Activated CD8-positive, alpha-beta memory T cell treated with anti-CD3 and anti-CD28 coated beads for 36 hours (primary cell): ENCODE results near the gene C3orf22. TPM values are rescaled to one million over a fixed set of nuclear protein-coding genes. Genes with fewer than 3 reads are reported as not detected.

Source experiments
- CTCF ChIA-PET: fragments of 350-600 bp; sonication (Branson Sonifier 250); formaldehyde crosslinking; loops from one replicate; lab custom pipeline; 2021; ENCODE audit warnings: antibody characterized with exemption; lab: Charles Lee
- POLR2A ChIA-PET: fragments of 350-600 bp; sonication (Branson Sonifier 250); formaldehyde crosslinking; loops from one replicate; lab custom pipeline; 2021; ENCODE audit warnings: antibody characterized with exemption; lab: Charles Lee
- total RNA-seq, 2 experiments: library from RNA; stranded (reverse); gene quantifications; one replicate each; pipeline ENCODE4 v1.2.3, GENCODE V29; 2021

Gene C3orf22
- total RNA-seq, 2 experiments from 2014 or later: not detected

DNA sequence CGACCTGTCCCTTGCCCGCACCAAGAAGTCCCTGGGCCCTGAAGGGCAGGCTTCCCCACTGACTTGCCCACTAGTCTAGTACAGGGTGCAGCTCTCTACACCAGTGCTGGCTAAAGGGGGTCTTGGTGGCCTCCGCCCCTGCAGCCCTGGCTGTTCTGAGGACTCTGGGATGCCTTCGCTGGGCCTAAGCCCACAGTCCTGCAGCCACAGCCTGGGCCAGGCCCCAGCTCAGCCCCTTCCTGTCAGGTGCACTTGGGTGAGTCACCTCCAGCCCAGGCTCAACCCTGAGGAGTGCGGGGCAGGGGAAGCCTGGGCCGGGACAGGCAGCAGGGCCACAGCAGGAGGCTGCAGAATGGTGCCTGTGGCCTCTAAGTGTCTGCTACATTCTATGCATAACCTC lies 971 bp downstream of the C3orf22 start:
- CTCF ChIA-PET: no interaction called here
- POLR2A ChIA-PET: no interaction called here

DNA sequence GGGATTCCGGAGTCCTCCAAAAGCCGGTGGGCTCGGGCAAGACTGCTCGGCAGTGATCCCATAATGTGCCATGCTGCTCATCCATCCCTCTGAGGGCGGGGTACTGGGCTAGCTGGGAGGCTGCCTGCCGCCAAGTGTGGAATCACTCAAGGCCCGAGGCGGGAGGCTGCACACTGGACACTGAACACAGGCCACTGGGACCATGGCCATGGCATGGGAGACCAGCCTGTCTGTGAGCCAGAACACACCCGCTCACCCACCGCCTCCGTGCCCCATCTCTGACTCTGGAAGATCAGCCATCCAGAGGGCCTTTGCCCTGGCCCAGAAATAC lies 1.4 kb downstream of the C3orf22 start:
- POLR2A ChIA-PET: no interaction called here
- CTCF ChIA-PET: no interaction called here

DNA sequence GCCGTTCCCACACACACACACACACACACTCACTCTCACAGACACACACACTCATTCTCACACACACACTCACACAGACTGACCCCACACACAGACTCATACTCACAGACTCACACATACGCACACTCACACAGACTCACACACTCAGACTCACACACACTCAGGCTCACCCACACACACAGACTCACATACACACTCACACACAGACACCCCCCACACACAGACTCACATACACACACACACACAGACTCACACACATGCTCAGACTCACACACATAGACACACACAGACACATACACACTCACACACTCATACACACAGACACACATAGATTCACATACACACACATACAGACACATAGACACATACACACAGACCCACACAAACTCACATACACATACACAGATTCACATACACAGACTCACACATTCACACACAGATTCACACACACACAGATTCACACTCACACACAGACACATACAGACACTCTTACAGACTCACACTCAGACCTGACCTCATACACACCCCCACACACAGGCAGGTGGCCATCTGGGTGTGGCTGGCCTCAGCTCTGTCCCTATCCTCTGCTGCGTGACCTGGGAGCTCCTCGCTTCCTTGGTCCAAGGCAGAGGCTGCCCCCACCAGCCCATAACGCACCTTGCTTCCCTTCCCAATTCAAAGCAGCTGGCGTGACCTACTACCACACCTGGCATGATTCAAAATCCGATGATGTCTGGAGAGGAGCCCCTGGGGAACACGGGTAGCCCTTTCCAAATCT lies 1.9 kb downstream of the C3orf22 start:
- POLR2A ChIA-PET: no interaction called here
- CTCF ChIA-PET: no interaction called here

DNA sequence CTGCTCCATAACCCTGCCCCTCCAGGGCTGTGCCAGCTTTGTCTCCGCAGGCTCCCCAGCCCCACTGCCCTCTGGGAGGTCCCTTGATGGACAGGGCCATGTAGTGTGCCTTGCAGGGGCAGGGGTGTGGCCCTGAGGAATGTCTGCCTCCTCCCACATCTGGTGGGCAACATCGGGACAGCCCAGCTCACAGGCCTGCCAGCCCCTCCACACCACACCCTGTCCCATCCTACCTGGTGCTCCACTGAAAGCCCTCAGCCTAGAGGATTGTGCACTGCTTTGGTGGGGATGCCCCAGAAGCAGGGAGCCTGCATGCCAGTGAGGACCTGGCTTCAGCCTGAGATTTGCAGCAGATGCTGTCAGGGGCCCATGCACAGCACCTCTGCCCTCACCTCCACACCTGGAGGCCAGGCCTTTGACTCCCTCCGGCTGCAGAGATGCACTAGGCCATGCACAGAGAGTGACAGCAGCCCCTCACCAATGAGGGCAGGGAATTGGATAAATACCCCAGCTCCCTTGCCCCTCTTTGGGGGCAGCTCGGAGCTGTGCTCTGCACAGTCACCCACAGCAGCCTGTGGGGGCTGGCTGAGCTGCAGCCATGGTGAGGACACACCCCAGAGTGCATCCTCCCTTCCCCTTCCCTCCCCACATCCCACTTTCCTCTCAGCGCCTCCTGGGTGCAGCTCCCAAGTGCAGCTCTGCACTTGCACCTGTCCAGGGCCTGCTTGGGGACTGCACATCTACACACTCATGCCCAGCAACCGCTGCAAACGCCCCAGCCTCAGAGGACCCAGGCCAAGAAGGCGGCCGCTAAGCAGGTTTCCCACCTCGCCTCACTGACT lies 2.7 kb downstream of the C3orf22 start:
- ChIA-PET POLR2A (no interaction called here), CTCF (no interaction called here)

DNA sequence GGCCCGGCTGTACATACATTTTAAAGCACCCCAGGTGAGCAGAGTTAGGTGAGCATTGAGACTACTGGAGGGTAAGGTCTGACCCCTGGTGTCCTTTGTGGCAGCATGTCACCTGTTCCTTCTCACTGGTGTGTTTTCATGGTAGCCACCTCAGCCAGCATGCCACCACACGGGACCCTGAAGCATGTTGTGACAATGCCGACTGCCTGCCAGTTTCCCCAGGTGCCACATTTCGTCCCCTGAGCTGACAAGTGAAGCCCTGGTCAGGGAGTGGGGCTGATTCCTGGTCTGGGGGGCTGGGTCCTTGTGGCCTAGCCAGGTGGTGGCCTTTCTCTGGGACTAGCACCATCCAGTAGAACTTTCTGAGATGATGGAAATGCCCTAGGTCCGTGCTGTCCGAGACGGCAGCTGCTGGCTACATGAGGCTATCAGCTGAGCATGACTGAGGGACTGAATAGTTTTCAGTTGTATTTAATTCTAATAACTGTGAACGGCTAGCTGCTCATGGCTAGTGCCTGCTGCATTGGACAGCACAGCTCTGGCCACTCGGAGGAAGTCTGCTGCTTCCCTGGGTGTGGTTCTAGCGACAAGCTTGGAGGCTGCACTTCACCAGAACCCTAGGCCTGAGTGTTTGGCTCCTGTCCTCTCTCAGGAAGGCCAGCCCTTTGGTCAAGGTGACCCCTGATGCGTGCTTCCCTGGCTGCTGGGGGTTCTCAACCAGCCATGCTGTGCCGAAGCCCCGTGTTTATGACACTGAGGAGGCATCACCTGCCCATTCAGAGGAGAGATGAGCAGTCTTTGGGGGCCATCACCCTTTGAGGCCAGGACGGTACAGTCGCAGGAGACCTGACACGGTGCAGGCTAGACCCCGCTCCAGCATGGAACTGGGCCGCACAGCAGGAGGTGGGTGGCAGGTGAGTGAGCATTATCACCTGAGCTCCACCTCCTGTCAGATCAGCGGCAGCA lies 3.9 kb downstream of the C3orf22 start:
- ChIA-PET CTCF (no interaction called here), POLR2A (no interaction called here)

DNA sequence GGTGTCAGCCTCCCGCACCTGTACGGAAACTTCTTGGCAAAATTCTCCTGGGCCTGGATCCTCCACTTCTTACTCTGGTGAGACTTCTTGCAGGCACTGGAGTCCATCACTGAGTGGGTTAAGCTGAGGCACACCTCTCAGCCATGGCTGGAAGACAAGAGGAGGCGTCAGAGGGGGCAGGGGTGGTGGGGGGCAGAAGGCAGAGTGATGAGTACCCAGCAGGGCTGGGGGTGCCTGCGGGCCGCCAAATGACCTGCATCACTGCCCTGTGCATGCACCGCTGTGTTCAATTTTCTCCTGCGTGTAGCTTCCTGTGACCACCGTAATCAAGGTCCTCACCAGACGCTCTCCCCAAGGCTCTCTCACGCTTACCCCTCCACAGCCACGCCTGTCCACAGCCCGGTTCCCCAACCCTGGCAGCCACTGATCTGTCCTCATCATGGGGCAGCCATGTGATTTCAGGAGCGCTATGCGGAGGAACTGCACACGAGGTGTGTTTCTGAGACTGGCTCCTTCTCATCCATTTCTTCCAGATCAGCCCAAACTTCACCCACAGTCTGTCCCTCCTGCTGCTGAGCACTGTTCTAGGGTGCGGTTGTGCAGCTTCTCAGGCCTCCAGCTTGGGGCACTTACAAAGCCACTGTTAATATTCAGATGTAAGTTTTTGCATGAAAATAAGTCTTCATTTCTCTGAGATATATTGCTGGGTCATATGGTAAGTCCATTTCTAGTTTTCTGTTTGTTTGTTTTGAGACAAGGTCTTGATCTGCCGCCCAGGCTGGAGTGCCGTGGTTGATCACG lies 5.2 kb downstream of the C3orf22 start:
- POLR2A ChIA-PET: no interaction called here

DNA sequence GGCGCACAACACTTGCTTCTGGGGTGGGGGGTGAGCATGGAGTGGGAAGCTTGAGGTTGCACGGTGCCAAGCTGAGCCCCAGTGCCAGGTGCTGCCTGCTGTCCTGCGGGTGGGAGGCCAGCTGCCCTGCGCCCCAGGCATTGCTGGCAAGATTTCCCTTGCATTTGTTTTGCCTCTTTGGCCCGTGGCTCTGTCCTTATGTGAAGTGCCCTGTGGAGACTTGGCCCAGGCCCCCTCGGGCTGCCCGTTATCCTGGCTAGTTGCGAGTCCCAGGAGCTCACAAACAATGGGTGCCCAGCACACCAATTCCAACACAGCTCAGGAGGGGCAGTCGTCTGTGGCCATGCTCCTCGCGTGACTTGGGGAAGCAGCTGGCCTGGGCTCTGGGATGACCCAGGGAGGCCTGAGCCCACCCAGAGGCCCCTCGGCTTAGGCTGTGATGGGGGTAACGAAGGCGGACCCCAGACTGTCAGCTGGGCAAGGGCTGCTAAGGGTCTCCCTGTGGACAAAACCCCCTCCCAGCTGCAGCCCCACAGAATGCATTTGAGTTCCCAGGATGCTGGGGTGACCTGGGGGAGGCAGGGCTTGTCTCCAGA lies 5.9 kb downstream of the C3orf22 start:
- ChIA-PET POLR2A (no interaction called here), CTCF (no interaction called here)

More for the DNA sequence above, 5.2 kb downstream of the C3orf22 start:
- CTCF ChIA-PET: no interaction called here

DNA sequence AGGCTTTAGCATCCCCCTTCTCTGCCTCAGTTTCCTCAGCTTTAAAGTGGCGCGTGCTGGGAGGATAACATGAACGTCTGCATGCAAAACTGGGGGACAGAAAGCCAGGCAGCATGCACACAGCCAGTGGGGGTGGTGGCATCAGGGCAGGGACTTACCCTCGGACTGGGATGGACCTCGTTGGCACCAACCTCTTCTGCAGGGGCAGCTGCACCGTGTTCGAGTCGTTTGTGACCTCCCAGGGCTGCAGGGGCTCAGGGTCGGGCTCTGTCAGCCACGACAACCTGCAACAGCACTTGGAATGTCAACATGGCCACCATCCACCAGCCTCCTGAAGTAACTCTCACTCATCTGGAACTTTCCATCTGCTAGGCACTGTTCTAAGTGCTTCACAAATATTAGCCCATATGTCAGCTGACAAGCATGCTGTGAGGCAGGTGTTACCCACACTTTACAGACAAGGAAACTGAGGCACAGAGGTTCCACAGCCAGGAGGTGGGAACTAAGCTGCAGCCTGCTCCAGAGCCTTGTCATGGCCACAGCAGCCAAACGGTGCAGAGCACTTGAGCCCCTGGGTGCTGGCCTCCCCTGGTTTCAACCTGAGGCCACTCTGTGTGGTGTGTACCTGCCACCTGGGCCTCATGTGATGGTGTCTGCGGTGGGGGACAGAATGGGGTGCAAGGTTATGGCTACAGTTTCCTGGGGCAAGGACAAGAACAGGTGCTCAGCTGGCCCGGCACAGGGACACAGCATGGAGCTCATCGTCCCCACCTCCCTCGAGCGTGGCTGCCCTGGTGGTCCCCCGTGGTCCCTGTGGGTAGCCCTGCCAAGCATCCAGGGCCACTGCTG lies 6.7 kb downstream of the C3orf22 start:
- POLR2A ChIA-PET: no interaction called here
- CTCF ChIA-PET: no interaction called here

DNA sequence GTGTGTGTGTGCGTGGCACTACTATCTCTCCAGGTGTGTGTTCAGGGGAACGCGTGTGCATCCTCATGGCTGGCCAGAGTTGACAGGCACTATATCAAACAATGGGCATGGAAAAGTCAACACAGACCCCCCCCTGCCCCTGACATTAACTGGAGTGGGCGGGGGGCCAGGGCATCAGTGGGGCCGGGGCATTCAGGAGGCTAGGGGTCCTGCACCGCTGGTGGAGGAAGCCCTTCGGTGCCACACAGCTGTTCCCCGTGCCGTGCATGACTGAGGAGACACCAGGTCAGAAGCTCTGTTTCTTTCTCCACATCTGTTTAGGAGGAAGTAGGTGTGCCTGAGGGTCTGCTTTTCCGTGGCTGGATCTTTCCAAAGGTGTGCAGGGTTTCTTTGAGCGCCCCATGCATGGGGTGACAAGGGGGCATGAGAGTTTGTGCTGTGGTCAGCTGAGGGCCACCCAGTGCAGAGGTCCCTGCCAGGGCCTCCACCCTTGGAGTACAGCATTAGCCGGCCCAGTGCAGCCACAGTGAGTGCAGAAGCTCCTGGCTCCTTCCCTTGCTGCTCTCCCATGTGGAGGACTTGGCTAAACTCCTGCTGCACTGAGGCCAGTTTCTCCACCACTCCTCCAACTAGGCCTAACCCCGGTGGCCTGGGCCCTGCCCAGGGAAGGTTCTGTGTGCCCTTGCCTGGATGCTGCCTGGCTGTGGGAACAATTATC lies 7.5 kb downstream of the C3orf22 start:
- ChIA-PET POLR2A (no interaction called here), CTCF (no interaction called here)

DNA sequence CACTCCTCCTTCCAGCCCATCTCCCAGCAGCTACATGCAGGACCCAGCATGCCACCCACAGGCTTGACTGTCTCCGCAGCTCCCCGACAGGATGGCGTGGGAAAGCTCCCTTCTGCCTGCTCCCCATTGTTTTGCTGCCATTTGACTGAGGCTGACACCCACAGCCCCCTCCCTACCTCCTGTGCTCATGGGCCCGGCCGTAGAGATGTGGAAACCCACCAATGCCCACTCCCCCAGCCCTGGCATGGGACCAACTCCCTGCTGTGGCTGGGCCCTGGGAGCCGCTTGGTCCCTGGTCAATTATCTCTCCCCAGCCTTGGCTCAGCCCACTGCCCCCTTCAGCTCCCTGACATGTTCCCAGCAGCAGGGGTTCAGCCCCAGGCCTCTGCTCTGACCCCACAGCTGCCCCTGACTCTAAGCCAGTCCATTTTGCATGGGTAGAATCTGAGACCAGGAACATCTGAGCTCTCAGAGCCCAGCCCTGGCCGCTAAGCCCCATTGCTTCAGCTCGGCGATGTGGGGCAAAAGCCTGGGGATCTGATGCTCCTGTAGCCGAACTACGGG lies 8.2 kb downstream of the C3orf22 start:
- POLR2A ChIA-PET: no interaction called here
- CTCF ChIA-PET: no interaction called here

DNA sequence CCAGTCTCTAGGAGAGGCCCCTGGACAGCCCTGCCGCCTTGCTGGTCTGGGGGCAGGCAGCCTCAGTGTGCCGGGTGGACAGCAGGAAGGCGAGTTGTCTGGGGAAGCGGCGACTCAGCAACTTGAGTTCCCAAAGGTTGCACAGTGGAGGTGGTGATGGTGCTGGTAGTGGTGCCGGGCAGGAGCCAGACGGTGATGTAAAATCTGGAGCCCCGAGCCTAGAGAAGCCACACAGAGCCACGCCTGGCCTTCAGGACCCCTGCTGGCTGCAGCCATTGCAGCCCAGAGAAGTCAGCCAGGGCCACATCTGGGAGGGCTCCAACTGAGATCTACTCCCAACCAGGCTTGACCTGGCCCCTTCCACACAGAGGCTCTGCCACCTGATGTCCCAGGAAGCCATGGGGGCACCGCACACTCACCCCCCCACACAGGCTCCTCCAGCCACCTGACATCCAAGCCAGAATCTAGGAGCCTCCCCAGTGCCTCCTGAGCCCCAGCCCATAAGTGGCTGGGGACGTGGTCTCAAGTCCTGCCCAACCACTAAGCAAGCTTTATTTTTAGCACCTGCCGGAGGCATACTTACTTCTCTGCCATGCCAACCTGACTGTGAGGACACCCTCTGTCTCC lies 8.8 kb downstream of the C3orf22 start:
- CTCF ChIA-PET: no interaction called here

DNA sequence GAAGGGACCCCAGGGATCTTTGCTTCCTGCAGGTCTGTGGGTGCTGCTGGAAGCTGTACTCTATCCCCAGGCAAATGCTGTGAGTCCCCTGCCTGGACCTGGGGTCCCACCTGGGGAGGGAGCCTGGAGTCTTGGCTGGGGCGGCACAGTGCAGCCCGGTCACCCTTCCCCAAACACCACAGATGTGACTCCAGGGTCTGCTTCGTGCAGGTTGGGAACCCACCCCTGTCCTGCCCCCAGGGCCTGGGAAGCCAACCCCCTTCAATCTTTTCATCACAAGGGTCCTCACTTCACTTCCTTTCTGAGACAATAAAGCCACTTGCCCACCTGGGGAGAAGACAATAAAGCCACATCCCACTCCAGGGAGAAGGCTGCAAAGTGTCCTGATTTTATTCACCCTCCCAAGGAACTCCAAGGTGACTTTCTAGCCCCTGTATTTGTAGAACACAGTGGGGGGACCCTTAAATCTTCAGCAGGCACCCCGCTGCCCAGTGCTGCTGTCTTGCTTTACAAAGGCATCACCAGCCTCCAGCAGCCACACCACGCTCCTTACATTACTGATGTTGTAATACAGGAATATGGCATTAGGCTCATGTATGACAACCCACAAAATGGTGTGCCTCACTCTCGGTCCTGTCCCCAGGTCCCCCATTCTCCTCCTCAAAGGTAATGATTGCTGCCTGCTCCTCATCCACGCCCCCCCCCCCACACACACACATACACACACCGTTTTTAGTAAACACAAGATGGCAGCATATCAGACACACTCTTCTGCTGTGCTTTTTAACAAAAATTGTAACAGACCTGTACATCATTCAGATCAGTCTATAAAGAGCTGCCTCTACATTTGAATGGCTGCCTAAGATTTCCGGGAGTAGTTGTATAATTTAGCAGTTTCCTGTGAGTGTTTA lies 9.9 kb downstream of the C3orf22 start:
- POLR2A ChIA-PET: no interaction called here

More for the DNA sequence above, 8.8 kb downstream of the C3orf22 start:
- POLR2A ChIA-PET: no interaction called here

DNA sequence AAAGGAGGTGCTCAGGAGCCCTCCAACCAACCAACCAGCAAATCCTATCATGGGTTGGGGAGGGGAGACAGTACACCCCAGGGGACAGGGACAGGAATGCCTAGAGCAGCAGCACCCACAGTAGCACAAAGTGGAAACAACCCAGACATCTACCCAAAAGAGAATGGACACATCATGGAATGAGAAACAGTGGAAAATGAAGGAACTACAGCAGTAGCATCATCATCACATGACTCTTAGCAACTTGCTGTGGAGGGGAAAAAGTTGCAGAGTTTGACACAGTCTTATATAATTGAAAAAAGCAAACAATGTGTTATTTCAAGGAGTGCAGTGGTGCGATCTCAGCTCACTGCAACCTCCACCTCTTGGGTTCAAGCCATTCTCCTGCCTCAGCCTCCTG lies 11.0 kb downstream of the C3orf22 start:
- CTCF ChIA-PET: no interaction called here

More for the DNA sequence above, 9.9 kb downstream of the C3orf22 start:
- CTCF ChIA-PET: no interaction called here

DNA sequence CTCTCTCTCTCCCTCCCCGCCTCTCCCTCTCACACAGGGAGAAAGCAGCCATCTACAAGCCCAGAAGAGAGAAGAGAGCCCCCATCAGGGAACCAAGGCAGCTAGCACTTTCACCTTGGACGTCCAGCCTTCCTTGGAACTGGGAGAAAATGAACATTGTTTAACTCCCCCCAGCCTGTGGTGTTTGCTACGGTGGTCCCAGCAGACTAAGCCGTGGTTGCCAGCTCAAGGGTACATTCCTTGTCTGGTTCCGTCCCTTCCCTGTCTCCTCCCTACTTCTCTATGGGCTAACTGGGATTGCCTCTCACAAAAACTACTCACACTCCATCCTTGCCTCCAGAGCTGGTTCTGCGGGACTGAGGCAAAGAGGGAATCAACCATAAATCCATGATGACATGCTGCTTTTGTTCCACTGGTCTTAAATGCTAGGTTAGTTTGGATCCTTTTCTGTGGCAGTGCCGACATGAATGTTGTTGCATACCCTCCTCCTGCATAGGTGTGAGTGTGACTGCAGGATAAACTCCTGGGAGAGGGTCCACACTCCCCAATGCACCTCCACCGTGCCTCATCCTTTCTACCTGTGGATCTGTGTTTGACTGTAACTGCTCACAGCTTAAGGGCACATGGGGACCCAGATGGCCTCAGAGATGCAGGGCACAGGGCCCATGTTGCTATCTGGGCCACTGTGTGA lies 12.0 kb downstream of the C3orf22 start:
- CTCF ChIA-PET: no interaction called here
- POLR2A ChIA-PET: no interaction called here

More for the DNA sequence above, 11.0 kb downstream of the C3orf22 start:
- POLR2A ChIA-PET: no interaction called here

DNA sequence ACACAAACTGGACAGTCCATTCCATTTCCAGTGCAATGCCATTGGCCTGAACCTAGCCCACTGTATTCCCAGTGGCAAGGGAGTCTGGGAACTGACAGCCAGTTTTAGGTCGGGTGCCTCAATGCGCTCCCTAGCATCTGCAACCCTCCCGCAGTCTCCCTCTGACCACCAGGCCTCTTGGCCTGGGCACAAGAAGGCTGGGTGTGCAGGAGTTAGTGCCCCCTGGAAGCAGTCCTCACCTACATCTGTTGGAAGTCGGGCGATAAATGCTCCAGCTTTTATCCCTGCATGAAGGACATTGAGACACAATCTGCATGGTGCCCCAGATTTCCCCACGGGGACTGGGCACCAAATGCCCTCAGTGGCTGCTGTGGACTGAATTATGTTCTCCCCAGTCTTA lies 12.7 kb downstream of the C3orf22 start:
- ChIA-PET CTCF (no interaction called here), POLR2A (no interaction called here)
